ENCODE results near the gene DMAC2. TPM values are rescaled to one million over a fixed set of nuclear protein-coding genes. Genes with fewer than 3 reads are reported as not detected.
A peak's percentile ranks its signal among the peaks of the same experiment; 100 is the strongest.

Gene DMAC2
- total RNA-seq, 1 donor from 2014 or later, result 38.2 TPM

DNA sequence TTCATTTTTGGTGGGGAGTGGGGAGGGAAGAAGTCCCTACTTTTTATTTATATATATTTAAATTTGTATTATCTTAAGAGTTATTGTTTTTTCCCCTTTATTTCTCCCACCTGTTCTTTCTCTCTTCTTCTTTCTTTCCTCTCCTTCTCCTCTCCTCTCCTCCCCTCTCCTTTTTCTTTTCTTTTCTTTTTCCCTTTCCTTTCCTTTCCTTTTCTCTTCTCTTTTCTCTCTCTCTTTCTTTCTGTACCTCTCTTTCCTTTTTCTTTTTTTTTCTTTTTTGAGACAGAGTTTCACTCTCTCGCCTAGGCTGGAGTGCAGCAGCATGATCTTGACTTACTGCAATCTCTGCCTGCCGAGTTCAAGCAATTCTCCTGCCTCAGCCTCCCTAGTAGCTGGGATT is 40.2 kb downstream of the DMAC2 start:
- H3K4me1 Mint-ChIP-seq, result peaks cover 45% of the 10 kb centered on the region
- DNase-seq, result no peak
- POLR2A ChIA-PET, result interaction anchor here (0.6 kb wide), 2 partner anchors 8 to 167 kb away, joined by 3 read pairs; no protein-coding TSS in a partner anchor
- no peak overlapping the region for H3K27ac Mint-ChIP-seq
- H3K36me3 Mint-ChIP-seq (ENCODE audit: low read depth), result peaks cover 23% of the 10 kb centered on the region
- intact Hi-C loops (cut with micrococcal nuclease), result no loop called here
- CTCF ChIA-PET, result no interaction called here
- H3K4me3 Mint-ChIP-seq, result peak overlapping the region; percentile 19
- no peak for ATAC-seq (ENCODE audit: low read depth)
- TF ChIP-seq, protein P1, sequence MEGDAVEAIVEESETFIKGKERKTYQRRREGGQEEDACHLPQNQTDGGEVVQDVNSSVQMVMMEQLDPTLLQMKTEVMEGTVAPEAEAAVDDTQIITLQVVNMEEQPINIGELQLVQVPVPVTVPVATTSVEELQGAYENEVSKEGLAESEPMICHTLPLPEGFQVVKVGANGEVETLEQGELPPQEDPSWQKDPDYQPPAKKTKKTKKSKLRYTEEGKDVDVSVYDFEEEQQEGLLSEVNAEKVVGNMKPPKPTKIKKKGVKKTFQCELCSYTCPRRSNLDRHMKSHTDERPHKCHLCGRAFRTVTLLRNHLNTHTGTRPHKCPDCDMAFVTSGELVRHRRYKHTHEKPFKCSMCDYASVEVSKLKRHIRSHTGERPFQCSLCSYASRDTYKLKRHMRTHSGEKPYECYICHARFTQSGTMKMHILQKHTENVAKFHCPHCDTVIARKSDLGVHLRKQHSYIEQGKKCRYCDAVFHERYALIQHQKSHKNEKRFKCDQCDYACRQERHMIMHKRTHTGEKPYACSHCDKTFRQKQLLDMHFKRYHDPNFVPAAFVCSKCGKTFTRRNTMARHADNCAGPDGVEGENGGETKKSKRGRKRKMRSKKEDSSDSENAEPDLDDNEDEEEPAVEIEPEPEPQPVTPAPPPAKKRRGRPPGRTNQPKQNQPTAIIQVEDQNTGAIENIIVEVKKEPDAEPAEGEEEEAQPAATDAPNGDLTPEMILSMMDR (IDR thresholded peaks at IDR 0.05), result no peak
- H3K27me3 Mint-ChIP-seq, result no peaks in the 10 kb centered on the region
- no peaks in the 10 kb centered on the region for H3K9me3 Mint-ChIP-seq

DNA sequence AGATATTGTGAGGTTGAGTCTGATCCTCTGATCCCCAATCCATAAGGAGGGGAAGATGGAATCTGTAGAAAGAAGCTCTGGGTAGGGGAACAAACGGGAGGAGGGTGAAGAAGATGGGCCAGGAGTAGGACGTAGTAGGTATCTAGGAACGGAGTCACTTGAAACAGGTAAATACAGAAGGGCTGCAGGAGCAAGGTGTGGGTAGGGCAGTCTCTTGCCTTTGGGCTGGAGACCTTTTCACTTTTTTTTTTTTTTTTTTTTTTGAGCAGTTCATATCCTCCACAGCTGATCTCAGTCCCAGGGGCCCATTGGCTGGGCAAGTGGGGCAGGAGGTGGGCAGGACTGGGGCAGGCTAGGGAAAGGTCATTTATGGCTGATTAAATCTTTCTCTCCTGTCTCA is 40.6 kb downstream of the DMAC2 start:
- POLR2A ChIA-PET, result interaction anchor here (0.6 to 1.3 kb wide), 6 partner anchors 8 to 580 kb away, joined by 3 to 5 read pairs (median 3); partner anchors contain the start of gene B9D2
- intact Hi-C loops (cut with micrococcal nuclease), result no loop called here
- Mint-ChIP-seq H3K4me3 (peak overlapping the region; percentile 98), H3K4me1 (peaks cover 45% of the 10 kb centered on the region), H3K9me3 (no peaks in the 10 kb centered on the region), H3K27me3 (no peaks in the 10 kb centered on the region), H3K27ac (peak overlapping the region; percentile 57), H3K36me3 (ENCODE audit: low read depth) (peaks cover 23% of the 10 kb centered on the region)
- CTCF ChIA-PET, result no interaction called here
- TF ChIP-seq, protein P1 (IDR thresholded peaks at IDR 0.05), result no peak
- ATAC-seq (ENCODE audit: low read depth) (no peak), DNase-seq (no peak)

DNA sequence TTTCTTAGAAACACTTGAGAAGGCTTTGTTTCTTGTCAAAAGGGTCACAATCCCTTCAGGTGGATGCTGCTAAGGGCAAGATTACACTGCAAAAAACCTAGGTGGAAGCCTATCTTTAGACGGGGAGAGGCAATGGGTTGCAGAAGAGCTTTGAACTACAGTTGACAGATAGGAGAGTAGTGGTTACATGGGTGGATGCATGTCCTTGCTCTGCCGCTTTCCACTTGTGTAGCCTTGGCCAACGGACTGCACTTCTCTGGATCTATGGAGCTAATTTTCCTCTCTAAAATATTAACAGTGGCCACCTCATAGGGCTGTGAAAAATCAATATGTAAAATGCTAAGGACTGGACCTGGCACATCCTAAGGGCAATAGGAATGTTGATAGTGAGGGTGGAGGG is 41.1 kb downstream of the DMAC2 start:
- Mint-ChIP-seq H3K9me3 (no peaks in the 10 kb centered on the region), H3K4me3 (peak overlapping the region; percentile 98), H3K27me3 (no peaks in the 10 kb centered on the region), H3K27ac (no peak overlapping the region), H3K4me1 (peaks cover 47% of the 10 kb centered on the region), H3K36me3 (ENCODE audit: low read depth) (peaks cover 25% of the 10 kb centered on the region)
- POLR2A ChIA-PET, result interaction anchor here (0.6 to 1.3 kb wide), 4 partner anchors 35 to 581 kb away, joined by 3 to 5 read pairs (median 3); partner anchors contain the start of gene B9D2
- ATAC-seq (ENCODE audit: low read depth) (no peak), DNase-seq (no peak)
- TF ChIP-seq, protein P1 (IDR thresholded peaks at IDR 0.05), result no peak
- CTCF ChIA-PET, result no interaction called here
- intact Hi-C loops (cut with micrococcal nuclease), result no loop called here

DNA sequence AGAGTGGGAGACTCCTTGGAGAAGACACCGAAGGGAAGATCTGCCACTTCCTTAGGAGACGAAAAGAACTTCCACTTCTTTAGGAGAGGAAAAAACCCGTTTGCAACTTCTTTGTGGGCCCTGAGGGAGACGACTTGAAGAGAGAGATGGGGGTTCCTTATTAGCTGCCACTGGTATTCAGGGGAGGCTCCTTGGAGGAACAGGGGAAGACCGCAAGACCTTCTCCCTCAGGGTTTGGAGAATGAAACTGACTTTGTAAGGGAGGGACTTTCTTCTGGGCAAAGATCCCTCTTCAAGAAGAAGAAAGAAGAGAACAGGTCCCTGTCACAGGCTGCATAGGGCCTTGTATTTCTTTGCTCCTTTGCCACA is 41.7 kb downstream of the DMAC2 start:
- Mint-ChIP-seq H3K9me3 (no peaks in the 10 kb centered on the region), H3K36me3 (ENCODE audit: low read depth) (peaks cover 24% of the 10 kb centered on the region), H3K27ac (peak overlapping the region; percentile 99), H3K4me3 (peak overlapping the region; percentile 98), H3K27me3 (no peaks in the 10 kb centered on the region), H3K4me1 (peaks cover 47% of the 10 kb centered on the region)
- POLR2A ChIA-PET, result interaction anchor here (1.0 to 1.3 kb wide), 3 partner anchors 34 to 148 kb away, joined by 3 to 5 read pairs (median 3); partner anchors contain the start of gene B9D2
- CTCF ChIA-PET, result no interaction called here
- TF ChIP-seq, protein P1 (IDR thresholded peaks at IDR 0.05), result no peak
- DNase-seq, result no peak
- intact Hi-C loops (cut with micrococcal nuclease), result no loop called here
- ATAC-seq (ENCODE audit: low read depth), result no peak

DNA sequence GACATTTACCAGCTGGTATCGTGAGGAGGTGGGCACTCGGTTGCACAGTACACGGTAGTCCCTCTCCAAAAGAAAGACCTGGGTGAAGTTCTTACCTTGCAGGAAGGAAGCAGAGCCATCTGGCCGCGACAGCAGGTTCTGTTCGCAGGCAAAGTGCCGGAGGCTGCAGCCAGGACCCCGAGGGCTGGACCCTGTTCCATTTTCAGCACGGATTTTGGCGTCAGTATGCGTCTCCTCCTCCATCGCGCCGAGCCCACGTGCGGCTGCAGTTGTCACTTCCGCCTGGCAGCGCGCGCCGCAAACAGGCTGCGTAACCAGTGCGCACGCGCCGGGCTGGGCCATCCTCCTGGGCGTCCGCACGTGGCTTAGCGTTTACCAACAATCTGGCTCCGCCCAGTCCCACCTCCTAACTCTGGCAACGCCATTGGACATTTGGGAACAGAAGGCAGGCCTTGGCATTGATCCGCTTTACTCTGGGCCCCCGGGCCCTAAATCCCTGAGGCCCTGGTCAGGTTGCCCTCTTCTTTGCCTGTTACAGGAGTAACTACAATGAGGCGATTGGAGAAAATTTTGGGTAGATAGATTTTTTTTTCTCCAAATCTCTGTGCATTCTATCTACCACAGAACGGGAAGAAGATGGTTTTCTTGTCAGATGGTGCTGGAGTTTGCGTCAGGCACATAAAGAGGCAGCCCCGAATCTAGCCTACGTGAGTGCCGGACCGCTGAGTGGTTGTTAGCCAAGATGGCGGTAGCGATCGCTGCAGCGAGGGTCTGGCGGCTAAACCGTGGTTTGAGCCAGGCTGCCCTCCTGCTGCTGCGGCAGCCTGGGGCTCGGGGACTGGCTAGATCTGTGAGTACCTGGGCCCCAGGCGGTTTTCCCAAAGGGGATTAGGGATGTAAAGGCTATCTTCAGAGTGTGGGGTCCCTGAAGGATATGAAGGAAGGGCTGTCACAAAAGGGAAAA is 42.3 kb downstream of the DMAC2 start, which contains the start of the genes BCKDHA and EXOSC5:
BCKDHA (plus strand) TSS at position 733 of the 964 bp plus-strand sequence; CDS start at position 743, 10 bp downstream.
EXOSC5 (minus strand) TSS at position 274 of the 964 bp plus-strand sequence; CDS start at position 243, 31 bp downstream.
- POLR2A ChIA-PET, result interaction anchor here (0.5 to 1.0 kb wide), 3 partner anchors 10 to 135 kb away, joined by 3 to 5 read pairs (median 4); partner anchors contain the start of gene B9D2
- CTCF ChIA-PET, result no interaction called here
- Mint-ChIP-seq H3K4me3 (peak within 1 kb of the TSS; percentile 98), H3K9me3 (no peaks in the 10 kb centered on the region), H3K36me3 (ENCODE audit: low read depth) (peaks cover 28% of the 10 kb centered on the region), H3K27me3 (no peaks in the 10 kb centered on the region), H3K4me1 (peaks cover 47% of the 10 kb centered on the region), H3K27ac (peak within 1 kb of the TSS; percentile 99)
- intact Hi-C loops (cut with micrococcal nuclease), result loop anchor here (1.0 kb wide), 8 partner anchors 33 to 179 kb away; partner anchors contain the start of genes B9D2, CCDC97, CEACAM21 and DMAC2
- peak; percentile 98 for ATAC-seq (ENCODE audit: low read depth)
- peak; percentile 95 for DNase-seq
- TF ChIP-seq, protein P1 (IDR thresholded peaks at IDR 0.05), result no peak
